Epithelial cell of proximal tubule (primary cell): ENCODE results near the gene C12orf43. TPM values are rescaled to one million over a fixed set of nuclear protein-coding genes. Genes with fewer than 3 reads are reported as not detected.
A peak's percentile ranks its signal among the peaks of the same experiment; 100 is the strongest.
"Not testable (repeated sequence)": the region's sequence is repeated elsewhere in the genome, so short reads cannot be mapped to it uniquely, and the experiment has no call there.

ENCODE experiments used
- DNase-seq: peaks from one replicate; pipeline ENCODE4 v3.0.0-alpha.2; 2011; ENCODE audit warnings: low read depth
- H3K4me3 ChIP-seq: 2 replicates; pipeline ENCODE4 v1.5.1; 2011; ENCODE audit warnings: low read depth, mild to moderate bottlenecking, low read length
- CTCF ChIP-seq: conservative IDR thresholded peaks from 2 replicates; pipeline ENCODE4 v1.5.1; 2012; ENCODE audit warnings: low read depth, mild to moderate bottlenecking, low read length
- total RNA-seq: library from RNA; depleted of rRNA; stranded (reverse); fragments of >200 nt; gene quantifications from 2 replicates; pipeline ENCODE4 v1.2.3, GENCODE V29; 2015

C12orf43 gene
- total RNA-seq, 1 donor from 2014 or later: 20.6 TPM

GRCh38 chr12:121060149-121061001, 44.1 kb upstream of the C12orf43 start:
- peak overlapping the region; percentile 49 for H3K4me3 ChIP-seq
- TF ChIP-seq CTCF: peak; percentile 54
- no peak for DNase-seq

DNA sequence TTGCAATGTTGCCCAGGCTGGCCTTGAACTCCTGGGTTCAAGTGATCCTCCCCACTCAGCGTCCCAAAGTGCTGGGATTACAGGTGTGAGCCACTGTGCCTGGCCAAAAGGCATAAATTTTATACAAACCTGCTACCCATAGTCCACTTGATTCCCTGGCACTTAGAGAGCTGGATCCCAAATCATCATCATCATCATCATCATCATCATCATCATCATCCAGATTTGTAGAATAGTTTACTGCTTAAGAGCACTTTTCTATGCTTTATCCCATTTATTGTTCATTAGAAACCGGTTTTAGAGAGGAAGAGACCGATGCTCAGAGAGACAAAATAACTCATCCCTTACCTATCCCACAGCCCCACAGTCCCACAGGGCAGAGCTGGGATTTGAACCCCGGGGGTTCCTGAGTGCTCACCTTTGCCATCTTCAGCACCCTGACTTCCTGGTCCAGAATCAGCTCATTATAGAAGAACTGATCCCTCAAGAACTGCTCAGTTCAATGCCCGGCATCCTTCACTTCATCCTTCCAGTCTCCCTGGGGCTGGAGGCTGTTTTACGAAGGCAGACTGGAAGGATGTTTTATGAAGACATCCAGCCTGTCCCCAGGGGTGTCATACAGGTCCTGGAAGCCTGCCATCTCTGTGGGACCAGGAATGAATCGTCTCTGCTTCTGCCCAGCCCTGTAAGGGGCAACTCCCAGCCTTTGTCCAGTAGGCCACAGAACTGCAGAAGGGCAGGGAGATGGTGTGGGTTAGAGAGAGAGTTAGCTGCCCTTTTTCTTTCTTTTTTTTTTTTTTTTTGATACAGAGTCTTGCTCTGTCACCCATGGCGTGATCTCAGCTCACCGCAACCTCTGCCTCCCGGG, 43.0 kb upstream of the C12orf43 start:
- DNase-seq: no peak
- H3K4me3 ChIP-seq: no peak overlapping the region
- TF ChIP-seq CTCF: no peak

- no peak for TF ChIP-seq CTCF
- H3K4me3 ChIP-seq: no peak overlapping the region
- no peak for DNase-seq
These were observed 41.5 kb upstream of the C12orf43 start for GRCh38 chr12:121057794-121058193.

GRCh38 chr12:121053706-121054105, 37.4 kb upstream of the C12orf43 start:
- no peak overlapping the region for H3K4me3 ChIP-seq
- DNase-seq: no peak
- no peak for TF ChIP-seq CTCF

DNA sequence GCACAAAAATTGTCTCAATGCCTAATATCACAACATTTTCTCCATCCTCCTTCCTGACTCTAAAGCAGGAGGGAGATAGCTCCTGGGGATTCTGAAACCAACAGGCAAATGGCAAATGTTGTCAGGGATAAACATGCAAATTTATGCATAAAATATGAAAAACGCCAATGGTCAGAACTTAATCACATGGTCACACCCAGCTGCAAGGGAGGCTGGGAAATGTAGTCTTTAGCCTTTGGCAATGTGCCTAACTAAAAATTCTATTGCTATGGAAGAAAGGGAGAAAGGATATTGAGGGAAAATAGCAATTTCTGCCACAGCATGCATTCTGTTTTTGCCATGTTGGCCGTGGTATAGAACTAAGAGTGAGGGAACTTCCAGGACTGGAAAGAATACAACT, 34.4 kb upstream of the C12orf43 start:
- no peak overlapping the region for H3K4me3 ChIP-seq
- no peak for DNase-seq
- TF ChIP-seq CTCF: no peak

DNA sequence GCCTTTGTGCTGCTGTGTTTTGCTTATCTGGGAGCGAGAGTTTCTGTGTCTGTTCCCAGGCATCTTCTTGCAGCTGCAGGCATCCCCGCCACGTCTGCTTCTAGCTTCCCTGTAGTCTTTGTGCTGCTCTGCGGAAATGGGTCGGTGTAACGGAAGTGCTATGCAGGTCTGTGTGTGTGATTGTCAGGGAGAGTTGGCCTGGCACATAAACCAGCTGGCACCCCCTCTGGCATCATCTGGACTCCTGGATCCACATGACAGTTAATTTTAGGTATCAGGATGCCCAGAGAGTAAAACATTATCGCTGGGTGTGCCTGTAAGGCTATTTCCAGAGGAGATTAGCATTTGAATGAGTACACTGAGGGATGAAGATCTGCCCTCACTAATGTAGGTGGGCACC, 32.2 kb upstream of the C12orf43 start:
- DNase-seq: no peak
- H3K4me3 ChIP-seq: no peak overlapping the region
- no peak for TF ChIP-seq CTCF

GRCh38 chr12:121047400-121047799, 31.1 kb upstream of the C12orf43 start:
- DNase-seq, H3K4me3 ChIP-seq: not testable (repeated sequence)
